Measurements from ENCODE around the gene DGKD.
A peak's percentile ranks its signal among the peaks of the same experiment; 100 is the strongest.
"Not testable (repeated sequence)": the region's sequence is repeated elsewhere in the genome, so short reads cannot be mapped to it uniquely, and the experiment has no call there.

The DGKD gene

DNA sequence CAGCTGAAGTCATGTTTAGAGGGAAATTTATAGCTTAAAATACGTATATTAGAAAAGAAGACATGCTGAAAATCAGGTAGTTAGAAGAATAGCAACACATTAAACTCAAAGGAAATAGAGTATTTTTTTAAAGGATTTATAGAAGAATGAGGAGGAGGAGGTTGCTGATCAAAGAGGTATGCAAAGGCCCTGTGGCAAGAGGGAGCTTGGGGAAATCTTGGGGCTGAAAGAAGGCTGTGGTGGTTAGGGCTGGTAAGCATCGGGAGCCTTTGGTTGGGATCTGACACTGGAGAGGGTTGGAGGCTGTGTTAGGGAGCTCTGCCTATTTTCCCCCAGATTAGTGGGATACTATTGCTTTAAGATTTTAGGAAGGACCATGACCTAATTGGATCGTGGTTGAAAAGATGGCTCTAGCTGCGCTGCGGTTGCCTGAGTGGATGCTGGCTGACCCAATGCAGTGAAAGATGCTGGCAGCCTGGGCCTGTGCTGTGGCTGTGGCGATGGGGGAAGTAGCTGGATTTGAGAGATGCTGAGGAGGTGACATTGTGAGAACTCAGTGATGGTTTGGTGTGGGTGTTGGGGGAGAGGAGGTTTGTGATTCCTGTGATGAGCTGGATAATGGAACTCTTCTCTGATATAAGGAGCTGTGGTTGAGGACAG lies 11.7 kb downstream of the DGKD start:
- peak in 1 of 2 experiments; percentile 41 for DNase-seq

DNA sequence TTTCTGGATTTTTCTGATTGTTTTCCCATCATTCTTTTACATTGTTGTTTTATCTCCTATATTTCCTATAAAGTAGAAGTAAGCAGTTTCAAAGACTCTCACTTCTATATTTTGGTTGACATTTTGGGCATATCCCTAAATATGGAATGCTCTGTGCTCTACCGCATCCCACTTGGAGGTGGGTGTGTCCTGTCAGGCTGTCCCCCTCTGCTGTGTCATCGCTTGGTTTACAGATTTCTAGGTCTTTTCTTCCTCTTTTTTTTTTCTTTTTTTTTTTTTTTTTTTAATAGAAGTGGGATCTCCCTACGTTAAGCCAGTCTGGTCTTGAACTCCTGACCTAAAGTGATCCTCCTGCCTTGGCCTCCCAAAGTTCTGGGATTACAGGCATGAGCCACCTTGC lies 13.3 kb downstream of the DGKD start:
- DNase-seq: no peak

DNA sequence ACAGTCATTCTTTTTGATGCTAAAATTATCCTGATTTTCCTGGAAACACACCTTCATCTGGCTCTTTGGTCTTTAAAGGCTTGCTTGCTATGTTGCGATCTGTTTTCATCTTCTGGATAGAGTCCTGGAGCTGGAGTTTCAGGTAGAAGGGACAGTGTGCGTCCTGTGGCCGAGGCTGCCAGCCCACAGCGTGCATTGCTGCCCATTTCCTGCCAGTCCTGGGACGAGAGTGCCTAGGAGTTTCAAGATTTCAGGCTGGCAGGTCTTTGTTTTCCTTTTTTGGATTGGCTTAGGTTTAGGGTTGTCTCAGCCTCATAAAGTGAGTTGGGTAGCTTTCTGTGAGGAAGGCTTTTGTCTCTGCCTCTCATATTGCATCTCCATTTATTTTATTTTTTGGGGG lies 14.5 kb downstream of the DGKD start:
- no peak for DNase-seq

DNA sequence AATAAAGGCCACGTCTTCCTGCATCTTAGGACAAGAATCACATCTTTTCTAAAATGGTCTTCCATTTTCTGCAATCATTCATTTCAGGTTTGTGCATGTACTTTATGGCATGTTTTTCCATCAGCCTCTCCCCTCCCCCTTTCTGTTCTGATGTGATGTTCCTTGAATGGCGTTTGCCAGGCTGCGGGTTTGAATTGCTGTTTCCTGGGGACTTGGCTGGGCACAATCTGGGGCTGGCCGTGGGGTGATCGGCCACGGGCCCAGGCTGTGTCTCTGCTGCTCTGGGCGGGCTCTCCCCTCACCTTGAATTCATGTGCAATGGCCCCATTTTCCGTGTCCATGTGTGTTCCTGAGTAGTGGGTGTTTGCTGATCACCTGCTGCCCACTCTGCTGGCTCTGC lies 15.2 kb downstream of the DGKD start:
- DNase-seq: no peak

DNA sequence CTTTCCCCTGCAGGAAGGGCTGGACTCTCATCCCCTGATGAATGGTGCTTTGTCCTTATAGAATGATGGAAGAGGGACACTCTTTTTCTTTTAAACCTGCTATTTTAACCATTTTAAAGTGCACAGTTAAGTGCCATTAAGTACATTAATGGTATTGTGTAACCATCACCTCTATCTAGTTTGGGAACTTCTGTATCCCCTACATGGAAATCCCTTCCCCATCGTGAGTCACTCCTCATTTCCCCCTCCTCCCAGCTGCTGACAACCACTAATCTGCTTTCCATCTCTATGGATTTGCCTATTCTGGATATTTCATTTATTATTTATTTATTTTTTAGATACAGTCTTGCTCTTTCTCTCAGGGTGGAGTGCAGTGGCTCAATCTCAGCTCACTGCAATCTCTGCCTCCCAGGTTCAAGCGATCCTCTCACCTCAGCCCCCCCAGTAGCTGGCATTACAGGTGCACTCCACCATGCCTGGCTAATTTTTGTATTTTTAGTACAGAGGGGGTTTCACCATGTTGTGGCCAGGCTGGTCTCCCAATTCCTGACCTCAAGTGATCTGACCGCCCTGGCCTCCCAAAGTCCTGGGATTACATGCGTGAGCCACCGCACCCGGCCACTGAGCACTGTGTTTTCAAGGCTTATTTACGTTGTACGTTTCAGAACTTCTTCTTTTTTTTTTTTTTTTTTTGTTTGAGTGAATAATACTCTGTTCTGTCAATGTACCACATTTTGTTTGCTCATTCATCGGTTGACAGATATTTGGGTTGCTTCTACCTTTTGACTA lies 15.8 kb downstream of the DGKD start:
- no peak for DNase-seq

- no peak for DNase-seq
These were observed 17.3 kb downstream of the DGKD start for GRCh38 chr2:233371641-233372040.

DNA sequence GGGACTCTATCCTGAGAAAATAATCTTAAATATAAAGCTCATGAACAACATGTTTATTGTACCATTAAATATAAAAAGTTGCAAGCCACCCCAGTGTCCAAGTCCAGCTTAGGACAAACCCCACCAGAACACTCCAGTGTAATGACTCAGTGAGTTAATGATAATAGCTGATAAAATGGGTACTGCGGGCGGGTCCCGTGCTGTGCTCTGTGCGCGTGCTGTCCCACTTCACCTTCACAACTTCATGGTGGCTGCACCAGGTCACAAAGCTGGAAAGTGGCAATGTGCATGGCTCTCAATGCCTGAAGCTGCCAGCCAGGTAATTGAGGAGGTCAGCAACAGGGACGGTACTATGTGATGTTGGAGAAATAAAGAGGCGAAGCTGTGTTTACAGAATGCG lies 18.6 kb downstream of the DGKD start:
- no peak for DNase-seq

GRCh38 chr2:233373316-233373715 lies 19.0 kb downstream of the DGKD start:
- DNase-seq: no peak

GRCh38 chr2:233374776-233375175 lies 20.5 kb downstream of the DGKD start:
- not testable (repeated sequence) for DNase-seq

GRCh38 chr2:233375490-233376314 lies 21.4 kb downstream of the DGKD start:
- DNase-seq: no peak

DNA sequence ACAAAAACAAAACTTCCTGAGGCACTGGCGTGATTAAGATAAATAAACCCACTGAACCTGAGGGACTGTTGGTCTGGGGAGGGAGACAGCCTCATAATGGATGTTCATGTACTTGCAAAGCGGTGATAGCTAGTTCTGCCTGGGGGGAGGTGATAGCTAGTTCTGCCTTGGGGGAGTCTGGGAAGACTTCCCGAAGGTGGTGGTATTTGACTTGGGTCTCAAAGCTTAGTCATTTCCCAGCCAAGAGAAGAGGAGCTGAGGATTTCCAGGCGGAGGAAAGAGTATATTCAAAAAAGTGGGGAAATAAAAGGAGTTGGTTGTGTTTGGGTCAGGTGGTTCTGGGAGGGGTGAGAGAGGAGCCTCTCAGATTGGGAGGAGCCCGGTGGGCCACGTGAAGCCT lies 24.7 kb downstream of the DGKD start:
- no peak for DNase-seq

DNA sequence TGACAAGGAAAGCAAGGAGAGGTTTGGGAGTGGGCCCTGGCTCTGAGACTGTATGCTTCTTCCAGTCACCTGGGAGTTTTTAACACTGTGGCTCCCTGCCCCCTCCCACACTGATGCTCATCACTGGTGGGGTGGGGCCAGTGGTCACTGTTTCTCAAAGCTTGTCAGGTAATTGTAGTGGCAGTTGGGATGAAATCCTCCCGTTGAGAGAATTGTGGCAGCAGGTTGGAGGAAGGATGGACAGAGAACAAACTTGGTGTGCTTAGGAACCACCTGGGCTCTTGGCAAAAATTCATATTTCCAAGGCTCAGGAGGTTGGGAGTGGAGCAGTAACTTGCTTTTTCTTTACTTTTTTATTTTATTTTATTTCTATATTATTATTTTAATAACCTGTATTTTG lies 25.1 kb downstream of the DGKD start:
- no peak for DNase-seq

GRCh38 chr2:233380132-233380895 lies 26.0 kb downstream of the DGKD start:
- DNase-seq: no peak

GRCh38 chr2:233380995-233381637 lies 26.8 kb downstream of the DGKD start:
- no peak for DNase-seq

GRCh38 chr2:233381638-233381995 lies 27.3 kb downstream of the DGKD start:
- DNase-seq: no peak

DNA sequence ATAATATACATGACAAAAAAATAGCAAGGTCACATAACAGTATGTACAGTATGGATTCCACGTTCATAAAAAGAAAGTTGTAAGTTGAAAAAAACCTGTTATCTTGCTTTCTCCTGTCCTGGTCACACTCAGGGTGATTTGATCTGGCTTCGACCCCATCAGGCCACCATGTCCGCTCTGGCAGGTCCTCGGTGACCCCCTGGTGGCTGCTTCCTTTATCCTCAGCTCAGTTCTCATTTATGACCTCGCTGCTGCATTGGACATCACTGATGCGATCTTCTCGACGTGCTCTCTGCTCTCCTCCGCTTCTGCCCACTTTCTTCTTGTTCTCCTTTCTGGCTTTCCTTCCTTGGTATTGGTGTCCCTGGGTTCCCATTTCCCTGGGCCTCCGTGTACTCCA lies 29.7 kb downstream of the DGKD start:
- no peak for DNase-seq

GRCh38 chr2:233384811-233385488 lies 30.7 kb downstream of the DGKD start:
- no peak for DNase-seq

GRCh38 chr2:233385489-233386044 lies 31.3 kb downstream of the DGKD start:
- no peak for DNase-seq

DNA sequence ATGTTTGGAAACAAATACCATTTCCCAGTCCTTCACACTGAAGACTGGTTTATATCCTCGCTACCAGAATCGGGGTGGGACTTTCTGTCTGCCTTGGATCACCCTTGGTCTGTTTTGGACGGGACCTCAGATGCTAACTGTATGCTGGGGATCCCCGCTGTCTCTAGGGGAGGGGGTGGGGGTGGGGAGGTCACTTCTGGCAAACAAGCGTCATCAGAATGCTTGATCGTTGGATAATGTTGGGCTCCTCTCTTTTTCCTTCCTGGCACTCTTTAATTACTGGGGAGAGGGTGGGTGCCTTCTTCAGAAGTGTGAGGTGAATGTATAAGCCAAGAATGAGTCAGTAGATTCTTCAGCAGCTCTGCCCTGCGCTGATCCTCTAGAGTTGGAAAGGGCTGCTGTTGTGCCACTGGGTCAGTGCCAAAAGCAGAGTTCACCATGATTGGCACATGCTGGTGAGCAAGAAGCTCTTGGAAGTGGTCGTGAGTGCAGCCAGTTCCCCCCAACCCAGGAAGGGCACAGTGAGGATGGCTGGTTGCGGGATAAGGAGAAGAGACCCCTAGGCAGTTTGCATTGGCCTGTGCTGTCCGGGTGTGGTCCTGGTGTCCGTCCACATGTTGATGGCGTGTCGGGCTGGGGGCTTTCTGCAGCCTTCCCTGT lies 32.2 kb downstream of the DGKD start:
- DNase-seq: no peak

- DNase-seq: no peak
These were observed 32.9 kb downstream of the DGKD start for GRCh38 chr2:233387225-233387624.

Measured in cerebellar nuclear complex (tissue), 1 donor.